ENCODE results near the gene ZNF524.

GRCh38 chr19:55606471-55606787, 6.3 kb downstream of the ZNF524 start:
- TF ChIP-seq CTCF (IDR thresholded peaks at IDR 0.05; ENCODE audit: poor library complexity) (no peak), EZH2phosphoT487 (IDR thresholded peaks at IDR 0.05; ENCODE audit: low read depth, severe bottlenecking, unreplicated experiment) (no peak), EZH2 (IDR thresholded peaks at IDR 0.05; ENCODE audit: borderline replicate concordance) (no peak)
